T47D (cell line): ENCODE data around the gene GALNT9.
"Not testable (repeated sequence)": the region's sequence is repeated elsewhere in the genome, so short reads cannot be mapped to it uniquely, and the experiment has no call there.

Source experiments
- DNase-seq, 2 experiments: peaks; one replicate each; pipeline versions ENCODE4 v3.0.0 to v3.0.0-alpha.2; 2011 to 2012; ENCODE audit warnings: low read depth in 1 of 2, low spot score in 1 of 2
- JUND ChIP-seq: IDR thresholded peaks from 2 replicates; pipeline ENCODE4 v1.6.1; 2012; ENCODE audit warnings: low read depth
- in situ Hi-C: cut with HindIII; loops from 2 replicates; pipeline ENCODE4 v1.10.0; 2016; ENCODE audit warnings: low sequenced_read_pairs, low pct_unique_long_range_greater_than_20kb

GALNT9 gene

GRCh38 chr12:132154341-132154761 is 175.0 kb downstream of the GALNT9 start:
- in situ Hi-C loops, result no loop called here
- no peak for TF ChIP-seq JUND
- no peak for DNase-seq

- no peak for TF ChIP-seq JUND
- in situ Hi-C loops, result no loop called here
Observed at GRCh38 chr12:132153501-132154340, 175.7 kb downstream of the GALNT9 start.

GRCh38 chr12:132152953-132153352 is 176.4 kb downstream of the GALNT9 start:
- no peak for TF ChIP-seq JUND
- in situ Hi-C loops, result no loop called here
- DNase-seq, result no peak

More at GRCh38 chr12:132153501-132154340, 175.7 kb downstream of the GALNT9 start:
- DNase-seq, result peak; percentile 84 to 97

- no peak for DNase-seq
- TF ChIP-seq JUND, result no peak
- in situ Hi-C loops, result no loop called here
Observed at GRCh38 chr12:132152411-132152821, 177.0 kb downstream of the GALNT9 start.

DNA sequence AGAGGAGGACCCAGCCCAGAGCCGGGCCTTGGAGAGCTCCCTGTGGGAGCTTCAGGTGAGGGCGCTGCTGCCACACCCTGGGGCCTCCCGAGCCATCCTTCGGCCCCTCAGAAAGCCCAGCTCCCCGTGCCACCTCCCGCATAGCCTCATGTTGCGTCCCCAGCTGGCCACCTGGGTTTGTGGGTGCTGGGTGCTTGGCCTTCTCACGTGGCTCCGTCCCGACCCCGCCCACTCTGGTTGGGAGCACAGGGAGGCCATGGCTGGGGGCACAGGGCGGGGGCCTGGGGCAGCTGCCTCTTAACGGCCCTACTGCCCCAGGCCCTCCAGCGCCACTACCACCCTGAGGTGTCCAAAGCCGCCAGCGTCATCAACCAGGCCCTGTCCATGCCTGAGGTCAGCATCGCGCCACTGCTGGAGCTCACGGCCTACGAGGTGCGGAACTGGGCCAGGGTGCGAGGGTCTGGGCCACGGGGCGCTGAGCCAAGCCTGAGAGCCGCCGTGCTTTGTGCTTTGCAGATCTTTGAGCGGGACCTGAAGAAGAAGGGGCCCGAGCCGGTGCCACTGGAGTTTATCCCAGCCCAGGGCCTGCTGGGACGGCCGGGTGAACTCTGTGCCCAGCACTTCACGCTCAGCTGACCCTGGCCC is 177.5 kb downstream of the GALNT9 start:
- TF ChIP-seq JUND, result no peak
- DNase-seq, result no peak
- in situ Hi-C loops, result no loop called here

DNA sequence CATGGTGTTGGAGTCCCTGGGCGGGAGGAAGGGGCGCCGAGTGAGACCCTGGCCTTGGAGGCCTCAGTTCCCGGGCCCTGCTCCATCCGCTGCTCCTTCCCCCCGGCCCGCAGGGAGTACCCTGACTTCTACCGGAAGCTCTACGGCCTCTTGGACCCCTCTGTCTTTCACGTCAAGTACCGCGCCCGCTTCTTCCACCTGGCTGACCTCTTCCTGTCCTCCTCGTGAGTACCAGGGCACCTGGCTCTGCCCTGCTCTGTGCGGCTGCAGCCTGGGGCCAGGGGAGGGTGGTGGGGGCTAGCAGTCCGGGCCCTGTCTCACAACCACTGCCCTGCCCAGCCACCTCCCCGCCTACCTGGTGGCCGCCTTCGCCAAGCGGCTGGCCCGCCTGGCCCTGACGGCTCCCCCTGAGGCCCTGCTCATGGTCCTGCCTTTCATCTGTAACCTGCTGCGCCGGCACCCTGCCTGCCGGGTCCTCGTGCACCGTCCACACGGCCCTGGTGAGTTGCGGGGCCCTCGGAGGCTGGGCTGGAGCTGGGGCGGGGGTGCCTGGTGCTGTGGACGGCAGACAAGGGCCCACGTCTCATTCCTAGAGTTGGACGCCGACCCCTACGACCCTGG is 178.1 kb downstream of the GALNT9 start:
- in situ Hi-C loops, result no loop called here
- no peak for TF ChIP-seq JUND
- no peak for DNase-seq

- TF ChIP-seq JUND, result no peak
- in situ Hi-C loops, result no loop called here
- DNase-seq, result no peak
Observed at GRCh38 chr12:132150780-132151144, 178.6 kb downstream of the GALNT9 start.

- DNase-seq, in situ Hi-C loops: not testable (repeated sequence)
Observed at GRCh38 chr12:132149526-132149925, 179.9 kb downstream of the GALNT9 start.

DNA sequence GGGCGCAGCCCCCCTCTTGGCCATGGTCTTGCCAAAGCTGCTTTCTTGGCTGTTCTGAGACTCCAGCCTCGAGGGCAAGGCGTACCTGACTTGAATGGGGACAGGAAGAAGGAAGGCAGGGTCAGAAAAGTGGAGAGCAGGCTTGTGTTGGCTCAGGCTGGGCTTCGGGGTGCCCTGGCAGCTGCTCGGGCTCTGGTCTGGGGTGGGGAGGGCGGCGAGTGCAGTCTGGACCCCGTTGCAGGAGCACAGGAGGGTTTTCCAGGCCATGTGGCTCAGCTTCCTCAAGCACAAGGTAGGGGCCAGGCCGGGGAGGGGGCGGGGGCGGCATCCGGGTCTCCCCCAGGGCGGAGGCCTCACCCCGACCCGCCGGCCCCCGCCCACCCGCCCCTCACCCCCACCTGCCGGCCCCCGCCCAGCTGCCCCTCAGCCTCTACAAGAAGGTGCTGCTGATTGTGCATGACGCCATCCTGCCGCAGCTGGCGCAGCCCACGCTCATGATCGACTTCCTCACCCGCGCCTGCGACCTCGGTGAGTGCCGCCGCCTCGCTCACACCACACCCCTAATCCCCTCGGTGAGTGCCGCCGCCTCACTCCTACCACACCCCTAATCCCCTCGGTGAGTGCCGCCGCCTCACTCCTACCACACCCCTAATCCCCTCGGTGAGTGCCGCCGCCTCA is 180.9 kb downstream of the GALNT9 start:
- DNase-seq, result no peak
- in situ Hi-C loops, result no loop called here
- no peak for TF ChIP-seq JUND

DNA sequence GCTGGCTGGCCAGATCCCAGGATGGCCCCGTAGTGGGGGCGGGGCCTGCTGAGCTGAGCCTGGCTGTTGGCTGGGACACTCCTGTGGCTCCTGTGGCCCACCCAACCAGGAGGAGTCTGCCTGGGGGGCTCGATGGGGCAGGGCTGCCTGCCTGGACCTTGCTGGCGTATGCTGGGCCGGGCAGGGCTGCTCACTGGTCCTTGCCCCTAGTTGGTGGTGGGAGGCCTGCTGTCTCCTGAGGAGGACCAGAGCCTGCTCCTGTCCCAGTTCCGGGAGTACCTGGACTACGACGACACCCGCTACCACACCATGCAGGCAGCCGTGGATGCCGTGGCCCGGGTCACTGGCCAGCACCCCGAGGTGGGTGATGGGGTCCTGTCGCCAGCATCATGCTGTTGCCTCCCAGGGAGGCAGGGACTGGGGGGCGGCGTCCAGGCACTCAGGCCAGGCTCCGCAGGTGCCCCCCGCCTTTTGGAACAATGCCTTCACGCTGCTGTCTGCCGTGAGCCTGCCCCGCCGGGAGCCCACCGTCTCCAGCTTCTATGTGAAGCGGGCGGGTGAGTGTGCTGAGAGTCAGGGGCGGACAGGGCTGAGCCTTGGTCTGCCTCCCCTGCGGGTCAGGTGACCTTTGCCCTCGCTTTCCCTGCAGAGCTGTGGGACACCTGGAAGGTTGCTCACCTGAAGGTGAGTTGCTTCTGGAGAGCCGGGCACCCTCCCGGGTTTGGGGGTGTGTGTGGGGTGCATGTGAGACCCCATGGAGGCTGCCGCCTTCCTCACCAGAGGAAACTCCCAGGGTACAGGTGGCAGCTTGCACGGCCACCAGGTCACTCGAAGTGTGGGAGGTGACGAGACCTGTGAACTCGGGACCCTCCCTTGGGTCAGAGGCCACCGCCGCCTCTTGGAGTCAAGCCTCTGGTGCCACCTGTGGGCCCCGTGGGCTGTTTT is 181.7 kb downstream of the GALNT9 start:
- in situ Hi-C loops, result no loop called here
- no peak for DNase-seq
- TF ChIP-seq JUND, result no peak

DNA sequence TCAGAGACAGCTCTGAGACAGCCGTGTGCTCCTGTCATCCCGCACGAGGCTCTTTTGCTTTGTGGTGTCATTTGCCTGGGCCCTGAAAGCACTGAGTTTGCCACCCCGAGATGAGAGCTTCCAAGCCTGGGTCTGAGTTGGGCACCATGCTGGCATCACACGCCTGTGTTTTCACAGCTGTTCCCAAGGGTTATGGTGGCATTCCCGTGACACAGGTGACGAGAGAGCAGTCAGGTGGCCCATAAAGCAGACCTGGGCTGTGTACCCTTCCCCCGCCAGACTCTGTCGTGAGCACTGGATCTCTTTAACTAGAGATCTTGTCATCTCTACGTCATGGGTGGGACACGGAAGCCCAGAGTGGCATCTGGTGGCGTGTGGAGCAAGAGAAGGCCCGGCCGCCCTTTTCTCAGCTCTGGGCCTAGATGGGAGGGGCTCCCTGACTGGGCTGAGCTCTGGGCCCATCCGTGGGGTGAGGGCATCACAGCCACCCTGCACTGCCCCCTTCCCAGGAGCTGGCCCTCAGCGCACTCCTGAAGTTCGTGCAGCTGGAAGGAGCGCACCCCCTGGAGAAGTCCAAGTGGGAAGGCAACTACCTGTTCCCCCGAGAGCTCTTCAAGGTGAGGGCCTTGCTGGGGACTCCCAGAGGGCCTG is 182.5 kb downstream of the GALNT9 start:
- in situ Hi-C loops, result no loop called here

More for the DNA sequence above, 182.5 kb downstream of the GALNT9 start:
- TF ChIP-seq JUND, result no peak
- DNase-seq, result no peak
